HUES48 (cell line): ENCODE data around the gene MIPOL1.
"Not testable (repeated sequence)": the region's sequence is repeated elsewhere in the genome, so short reads cannot be mapped to it uniquely, and the experiment has no call there.

Source experiments
- H3K27ac ChIP-seq: one replicate; pipeline ENCODE4 v1.7.0; 2013; ENCODE audit warnings: low read depth, low read length, inconsistent platforms
- H3K27me3 ChIP-seq: 2 replicates; pipeline ENCODE4 v1.6.1; 2013; ENCODE audit warnings: mild to moderate bottlenecking, low read length; ENCODE audit not compliant: control insufficient read depth, insufficient read depth
- H3K36me3 ChIP-seq: 2 replicates; pipeline ENCODE4 v1.6.1; 2013; ENCODE audit warnings: low read length; ENCODE audit not compliant: control insufficient read depth, insufficient read depth
- H3K4me1 ChIP-seq: 2 replicates; pipeline ENCODE4 v1.6.1; 2013; ENCODE audit warnings: mild to moderate bottlenecking, low read length; ENCODE audit not compliant: control insufficient read depth, insufficient read depth
- H3K4me3 ChIP-seq: 2 replicates; pipeline ENCODE4 v1.5.1; 2013; ENCODE audit warnings: mild to moderate bottlenecking, low read depth, low read length
- H3K9ac ChIP-seq: 2 replicates; pipeline ENCODE4 v1.6.1; 2013; ENCODE audit warnings: mild to moderate bottlenecking, low read depth, low read length, moderate library complexity
- H3K9me3 ChIP-seq: 2 replicates; pipeline ENCODE4 v1.6.1; 2013; ENCODE audit warnings: low read length; ENCODE audit not compliant: control insufficient read depth, insufficient read depth

Gene MIPOL1

DNA sequence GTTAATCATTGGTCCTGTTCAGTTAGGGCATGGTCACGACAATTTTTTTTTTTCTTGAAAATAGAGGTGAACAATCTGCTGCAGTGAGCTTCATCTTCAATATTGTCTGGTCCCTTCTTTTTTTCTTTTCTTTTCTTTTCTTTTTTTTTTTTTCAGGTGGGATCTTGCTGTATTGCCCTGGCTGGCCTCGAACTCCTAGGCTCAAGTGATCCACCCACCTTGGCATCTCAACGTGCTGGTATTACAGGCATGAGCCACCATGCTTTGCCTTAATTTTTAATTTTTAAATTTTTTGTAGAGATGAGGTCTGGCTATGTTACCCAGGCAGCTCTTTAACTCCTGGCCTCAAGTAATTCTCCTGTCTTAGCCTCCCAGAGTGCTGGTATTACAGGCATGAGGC, 36.5 kb downstream of the MIPOL1 start:
- Histone ChIP-seq H3K27ac (no peak overlapping the region), H3K9ac (no peak overlapping the region), H3K9me3 (no peaks in the 10 kb centered on the region)

GRCh38 chr14:37236044-37236443, 38.3 kb downstream of the MIPOL1 start:
- not testable (repeated sequence) for H3K27me3 ChIP-seq, H3K4me3 ChIP-seq, H3K9ac ChIP-seq, H3K27ac ChIP-seq, H3K36me3 ChIP-seq, H3K4me1 ChIP-seq, H3K9me3 ChIP-seq

More for the DNA sequence above, 36.5 kb downstream of the MIPOL1 start:
- no peaks in the 10 kb centered on the region for H3K27me3 ChIP-seq
- H3K4me1 ChIP-seq: no peaks in the 10 kb centered on the region
- H3K4me3 ChIP-seq: no peak overlapping the region
- H3K36me3 ChIP-seq: no peaks in the 10 kb centered on the region

GRCh38 chr14:37237094-37237493, 39.4 kb downstream of the MIPOL1 start:
- H3K27me3 ChIP-seq: no peaks in the 10 kb centered on the region
- H3K4me1 ChIP-seq: peaks cover 8% of the 10 kb centered on the region; the same call in 1 of the 2 replicates
- H3K27ac ChIP-seq: no peak overlapping the region
- no peak overlapping the region for H3K4me3 ChIP-seq
- H3K9ac ChIP-seq: no peak overlapping the region
- H3K9me3 ChIP-seq: no peaks in the 10 kb centered on the region
- H3K36me3 ChIP-seq: no peaks in the 10 kb centered on the region

- no peaks in the 10 kb centered on the region for H3K9me3 ChIP-seq
- H3K27me3 ChIP-seq: no peaks in the 10 kb centered on the region
- H3K27ac ChIP-seq: no peak overlapping the region
- H3K4me3 ChIP-seq: no peak overlapping the region
- peaks cover 8% of the 10 kb centered on the region; the same call in 1 of the 2 replicates for H3K4me1 ChIP-seq
- H3K9ac ChIP-seq: no peak overlapping the region
- no peaks in the 10 kb centered on the region for H3K36me3 ChIP-seq
Observed at GRCh38 chr14:37237735-37238200, 40.0 kb downstream of the MIPOL1 start.

DNA sequence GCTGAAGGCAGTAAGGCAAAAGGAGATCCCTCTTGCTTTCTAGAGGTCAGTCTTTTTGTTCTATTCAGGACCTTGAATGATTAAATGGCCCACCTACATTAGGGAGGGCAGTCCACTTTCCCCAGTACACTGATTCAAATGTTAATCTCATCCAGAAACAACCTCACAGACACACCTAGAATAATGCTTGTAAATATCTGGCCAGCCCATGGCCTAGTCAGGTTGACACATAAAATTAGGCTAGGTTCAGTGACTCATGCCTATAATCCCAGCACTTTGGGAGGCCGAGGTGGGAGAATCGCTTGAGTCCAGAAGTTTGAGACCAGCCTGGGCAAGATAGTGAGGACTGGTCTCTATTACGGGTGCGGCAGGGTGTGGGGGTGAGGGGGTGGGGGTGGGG, 43.5 kb downstream of the MIPOL1 start:
- H3K9me3 ChIP-seq: no peaks in the 10 kb centered on the region
- peaks cover 8% of the 10 kb centered on the region; the same call in 1 of the 2 replicates for H3K4me1 ChIP-seq
- H3K27me3 ChIP-seq: no peaks in the 10 kb centered on the region
- no peak overlapping the region for H3K9ac ChIP-seq
- no peak overlapping the region for H3K4me3 ChIP-seq
- no peaks in the 10 kb centered on the region for H3K36me3 ChIP-seq
- H3K27ac ChIP-seq: no peak overlapping the region

DNA sequence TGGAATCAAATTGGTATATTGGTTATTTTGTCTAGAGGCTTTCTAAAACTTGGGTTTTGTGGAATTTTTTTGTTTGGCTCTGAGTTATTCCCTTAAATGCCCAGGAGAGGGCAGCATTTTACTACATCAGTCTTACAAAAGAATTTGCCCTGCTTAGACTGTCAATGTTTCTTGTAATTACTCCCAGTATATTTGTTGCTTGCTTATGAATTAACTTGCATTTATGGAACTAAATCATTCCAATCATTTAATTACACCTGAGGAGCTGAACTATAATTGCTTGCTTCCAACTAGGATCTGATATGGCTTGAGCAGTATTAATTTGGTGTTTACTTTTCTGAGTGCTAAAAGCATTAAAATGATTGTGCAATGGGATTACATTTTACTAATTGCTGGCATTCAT, 48.7 kb downstream of the MIPOL1 start:
- Histone ChIP-seq H3K4me1 (no peaks in the 10 kb centered on the region), H3K36me3 (no peaks in the 10 kb centered on the region), H3K27ac (no peak overlapping the region), H3K27me3 (no peaks in the 10 kb centered on the region), H3K4me3 (no peak overlapping the region), H3K9me3 (no peaks in the 10 kb centered on the region), H3K9ac (no peak overlapping the region)

GRCh38 chr14:37247791-37248461, 50.2 kb downstream of the MIPOL1 start:
- no peaks in the 10 kb centered on the region for H3K4me1 ChIP-seq
- no peak overlapping the region for H3K27ac ChIP-seq
- H3K4me3 ChIP-seq: no peak overlapping the region
- no peak overlapping the region for H3K9ac ChIP-seq
- H3K27me3 ChIP-seq: no peaks in the 10 kb centered on the region
- H3K36me3 ChIP-seq: no peaks in the 10 kb centered on the region
- no peaks in the 10 kb centered on the region for H3K9me3 ChIP-seq

- Histone ChIP-seq H3K4me1 (peaks cover 7% of the 10 kb centered on the region; the same call in 1 of the 2 replicates), H3K36me3 (no peaks in the 10 kb centered on the region), H3K27ac (no peak overlapping the region), H3K4me3 (no peak overlapping the region), H3K9me3 (no peaks in the 10 kb centered on the region), H3K9ac (no peak overlapping the region), H3K27me3 (no peaks in the 10 kb centered on the region)
Observed at GRCh38 chr14:37251775-37252174, 54.0 kb downstream of the MIPOL1 start.

GRCh38 chr14:37252434-37252833, 54.7 kb downstream of the MIPOL1 start:
- Histone ChIP-seq H3K4me3 (no peak overlapping the region), H3K9ac (no peak overlapping the region), H3K27ac (no peak overlapping the region), H3K4me1 (peaks cover 11% of the 10 kb centered on the region; the same call in 1 of the 2 replicates), H3K36me3 (no peaks in the 10 kb centered on the region), H3K27me3 (no peaks in the 10 kb centered on the region), H3K9me3 (no peaks in the 10 kb centered on the region)

- Histone ChIP-seq H3K4me3 (no peak overlapping the region), H3K27ac (no peak overlapping the region), H3K27me3 (no peaks in the 10 kb centered on the region), H3K9ac (no peak overlapping the region), H3K9me3 (no peaks in the 10 kb centered on the region), H3K4me1 (peaks cover 15% of the 10 kb centered on the region; the same call in 1 of the 2 replicates), H3K36me3 (no peaks in the 10 kb centered on the region)
Observed at GRCh38 chr14:37253905-37254304, 56.2 kb downstream of the MIPOL1 start.

DNA sequence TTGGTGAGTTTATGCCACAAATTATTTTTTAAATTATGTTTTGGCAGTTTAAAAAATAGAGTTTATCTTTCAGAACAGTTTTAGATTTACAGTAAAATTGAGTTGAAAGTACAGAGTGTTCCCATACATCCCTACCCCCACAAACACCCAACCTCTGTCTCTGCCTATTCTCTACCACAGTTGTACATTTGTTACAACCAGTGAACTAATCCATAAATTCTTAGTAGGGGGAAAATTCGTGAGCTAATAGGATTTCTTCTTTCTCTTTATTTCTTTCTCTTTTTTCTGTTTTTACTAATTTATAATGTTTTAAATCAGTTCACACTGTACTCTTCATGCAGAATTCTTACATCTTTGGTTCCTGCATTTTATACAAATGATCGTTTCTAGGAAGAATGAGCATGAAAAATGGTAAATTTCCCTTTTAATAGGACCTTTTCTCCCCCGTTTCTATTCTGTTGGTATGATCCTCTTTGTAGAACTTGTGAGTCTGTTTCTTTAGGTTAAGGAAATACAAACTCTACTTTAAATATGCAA, 56.7 kb downstream of the MIPOL1 start:
- H3K27ac ChIP-seq: no peak overlapping the region
- H3K9me3 ChIP-seq: no peaks in the 10 kb centered on the region
- no peak overlapping the region for H3K9ac ChIP-seq
- no peaks in the 10 kb centered on the region for H3K36me3 ChIP-seq
- no peaks in the 10 kb centered on the region for H3K27me3 ChIP-seq
- no peak overlapping the region for H3K4me3 ChIP-seq
- H3K4me1 ChIP-seq: peaks cover 15% of the 10 kb centered on the region; the same call in 1 of the 2 replicates
